ENCODE data around the gene MDN1.
A peak's percentile ranks its signal among the peaks of the same experiment; 100 is the strongest.

Gene MDN1

DNA sequence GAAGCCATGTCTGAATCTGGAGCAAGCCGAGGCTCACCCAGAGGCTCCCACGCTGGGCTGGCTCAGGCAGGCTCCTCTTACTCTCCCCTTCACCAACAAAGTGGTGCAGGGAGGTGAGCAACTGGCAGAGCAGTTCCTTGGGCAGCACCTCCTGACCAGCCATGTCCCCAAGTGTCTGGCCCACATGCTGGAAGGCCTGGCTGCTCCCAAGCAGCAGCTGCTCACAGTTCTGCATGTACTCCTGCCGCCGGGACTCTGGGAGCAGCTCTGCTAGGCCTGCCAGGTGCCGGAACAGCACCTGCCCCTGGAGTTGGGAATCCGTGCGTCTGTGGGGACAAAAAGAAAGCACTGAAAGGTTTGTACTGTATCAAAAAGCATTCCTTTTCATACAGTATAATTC lies 123.9 kb downstream of the MDN1 start:
- H3K27me3 ChIP-seq (ENCODE audit: insufficient read depth, insufficient read length) = no peaks in the 10 kb centered on the region
- DNase-seq (ENCODE audit: low read depth, low spot score) = no peak
- H3K4me1 ChIP-seq (ENCODE audit: insufficient read depth, insufficient read length) = peaks cover 3% of the 10 kb centered on the region
- H3K36me3 ChIP-seq (ENCODE audit: insufficient read depth, insufficient read length, low read length) = peaks cover 91% of the 10 kb centered on the region
- TF ChIP-seq YY1 (IDR thresholded peaks at IDR 0.05; ENCODE audit: insufficient read depth, insufficient read length) = no peak
- TF ChIP-seq SUZ12 (IDR thresholded peaks at IDR 0.05; ENCODE audit: extremely low read depth, insufficient read depth, insufficient read length) = no peak
- TF ChIP-seq ZNF274 (IDR thresholded peaks at IDR 0.05; ENCODE audit: low read depth, low read length) = no peak
- H3K4me3 ChIP-seq (ENCODE audit: insufficient read length, low read depth) = no peak overlapping the region
- no peak overlapping the region for H3K9ac ChIP-seq (ENCODE audit: insufficient read length, low read depth)
- no peaks in the 10 kb centered on the region for H3K9me3 ChIP-seq (ENCODE audit: insufficient read depth, low read length)

DNA sequence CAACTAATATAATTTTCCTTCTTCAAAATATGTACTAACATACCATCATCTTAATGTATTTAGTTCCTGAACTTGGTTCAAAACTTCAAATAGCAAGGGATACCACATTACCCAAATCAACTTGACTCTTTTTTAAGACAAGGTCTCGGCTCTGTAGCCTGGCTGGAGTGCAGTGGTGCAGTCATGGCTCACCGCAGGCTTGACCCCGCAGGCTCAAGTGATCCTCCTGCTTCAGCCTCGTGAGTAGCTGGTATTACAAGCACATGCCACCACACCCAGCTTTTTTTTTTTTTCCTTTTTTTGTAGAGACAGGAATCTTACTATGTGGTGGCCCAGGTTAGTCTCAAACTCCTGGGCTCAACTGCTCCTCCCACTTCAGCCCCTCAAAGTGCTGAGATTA lies 125.2 kb downstream of the MDN1 start:
- TF ChIP-seq ZNF274 (IDR thresholded peaks at IDR 0.05; ENCODE audit: low read depth, low read length) (no peak), YY1 (IDR thresholded peaks at IDR 0.05; ENCODE audit: insufficient read depth, insufficient read length) (no peak), SUZ12 (IDR thresholded peaks at IDR 0.05; ENCODE audit: extremely low read depth, insufficient read depth, insufficient read length) (no peak)
- Histone ChIP-seq H3K4me1 (ENCODE audit: insufficient read depth, insufficient read length) (peaks cover 3% of the 10 kb centered on the region), H3K4me3 (ENCODE audit: insufficient read length, low read depth) (no peak overlapping the region), H3K9me3 (ENCODE audit: insufficient read depth, low read length) (no peaks in the 10 kb centered on the region), H3K27me3 (ENCODE audit: insufficient read depth, insufficient read length) (no peaks in the 10 kb centered on the region), H3K9ac (ENCODE audit: insufficient read length, low read depth) (no peak overlapping the region), H3K36me3 (ENCODE audit: insufficient read depth, insufficient read length, low read length) (peaks cover 83% of the 10 kb centered on the region)
- no peak for DNase-seq (ENCODE audit: low read depth, low spot score)

DNA sequence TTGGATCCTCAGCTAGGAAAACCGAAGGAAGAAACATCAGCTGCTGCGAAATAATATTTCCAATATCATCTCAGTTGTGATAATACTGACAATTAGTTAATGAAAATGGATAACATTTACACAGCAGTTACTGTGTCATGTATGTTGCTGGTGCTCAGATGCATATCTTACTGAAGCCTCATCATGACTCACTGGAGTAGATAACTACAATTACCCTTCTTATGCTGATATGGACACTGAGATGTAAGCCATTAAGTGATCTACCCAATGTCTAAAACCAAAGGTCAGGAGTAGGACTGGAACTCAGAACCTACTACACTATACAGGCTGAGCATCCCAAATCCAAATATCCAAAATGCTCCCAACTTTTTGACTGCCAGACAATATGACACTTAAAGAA lies 126.4 kb downstream of the MDN1 start:
- TF ChIP-seq SUZ12 (IDR thresholded peaks at IDR 0.05; ENCODE audit: extremely low read depth, insufficient read depth, insufficient read length) = no peak
- TF ChIP-seq ZNF274 (IDR thresholded peaks at IDR 0.05; ENCODE audit: low read depth, low read length) = no peak
- TF ChIP-seq YY1 (IDR thresholded peaks at IDR 0.05; ENCODE audit: insufficient read depth, insufficient read length) = no peak
- no peak for DNase-seq (ENCODE audit: low read depth, low spot score)
- Histone ChIP-seq H3K27me3 (ENCODE audit: insufficient read depth, insufficient read length) (no peaks in the 10 kb centered on the region), H3K4me3 (ENCODE audit: insufficient read length, low read depth) (no peak overlapping the region), H3K4me1 (ENCODE audit: insufficient read depth, insufficient read length) (peaks cover 3% of the 10 kb centered on the region), H3K9me3 (ENCODE audit: insufficient read depth, low read length) (no peaks in the 10 kb centered on the region), H3K36me3 (ENCODE audit: insufficient read depth, insufficient read length, low read length) (peaks cover 76% of the 10 kb centered on the region), H3K9ac (ENCODE audit: insufficient read length, low read depth) (no peak overlapping the region)

DNA sequence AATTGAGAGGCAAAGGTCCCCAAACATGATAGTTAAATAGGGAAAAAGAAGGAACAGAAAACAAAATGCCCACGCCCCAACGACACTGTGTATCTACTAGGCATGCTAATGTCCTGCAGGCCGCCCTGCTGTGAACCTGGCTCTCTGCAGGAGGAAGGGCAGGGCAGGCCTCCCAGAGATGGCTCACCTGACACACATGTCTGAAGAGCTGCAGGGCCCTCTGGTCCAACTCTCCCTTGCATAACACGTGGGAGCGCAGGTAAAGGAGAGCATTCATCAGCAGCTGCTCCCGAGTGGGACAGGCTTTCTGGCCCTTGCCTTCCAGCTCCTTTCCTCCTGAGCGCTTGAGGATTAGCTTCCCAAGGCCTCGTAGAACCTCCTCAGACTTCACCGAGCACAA lies 127.3 kb downstream of the MDN1 start:
- no peaks in the 10 kb centered on the region for H3K9me3 ChIP-seq (ENCODE audit: insufficient read depth, low read length)
- peaks cover 7% of the 10 kb centered on the region for H3K4me1 ChIP-seq (ENCODE audit: insufficient read depth, insufficient read length)
- no peak overlapping the region for H3K4me3 ChIP-seq (ENCODE audit: insufficient read length, low read depth)
- no peak for DNase-seq (ENCODE audit: low read depth, low spot score)
- no peaks in the 10 kb centered on the region for H3K27me3 ChIP-seq (ENCODE audit: insufficient read depth, insufficient read length)
- no peak overlapping the region for H3K9ac ChIP-seq (ENCODE audit: insufficient read length, low read depth)
- TF ChIP-seq ZNF274 (IDR thresholded peaks at IDR 0.05; ENCODE audit: low read depth, low read length) (no peak), SUZ12 (IDR thresholded peaks at IDR 0.05; ENCODE audit: extremely low read depth, insufficient read depth, insufficient read length) (no peak), YY1 (IDR thresholded peaks at IDR 0.05; ENCODE audit: insufficient read depth, insufficient read length) (no peak)
- peaks cover 79% of the 10 kb centered on the region for H3K36me3 ChIP-seq (ENCODE audit: insufficient read depth, insufficient read length, low read length)

DNA sequence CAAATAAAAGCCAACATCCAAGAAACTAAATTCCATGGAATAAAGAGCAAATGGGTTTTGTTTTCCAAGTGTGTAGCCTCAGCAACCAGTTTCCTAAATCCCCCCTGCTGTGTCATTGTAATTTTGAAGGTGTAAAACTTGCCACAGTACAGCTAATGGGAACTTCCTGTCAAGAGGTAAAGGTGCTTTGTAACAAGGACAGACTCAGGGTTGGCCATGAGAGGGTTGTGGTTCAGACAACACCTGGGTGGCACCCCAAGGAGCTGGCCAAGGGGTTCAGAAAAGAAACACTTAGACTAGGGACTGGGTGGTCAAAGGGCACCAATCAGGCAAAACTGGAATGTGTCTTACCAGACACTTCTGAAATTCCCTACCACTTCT lies 128.7 kb downstream of the MDN1 start:
- Histone ChIP-seq H3K9ac (ENCODE audit: insufficient read length, low read depth) (no peak overlapping the region), H3K4me3 (ENCODE audit: insufficient read length, low read depth) (no peak overlapping the region), H3K27me3 (ENCODE audit: insufficient read depth, insufficient read length) (no peaks in the 10 kb centered on the region), H3K9me3 (ENCODE audit: insufficient read depth, low read length) (no peaks in the 10 kb centered on the region), H3K4me1 (ENCODE audit: insufficient read depth, insufficient read length) (peaks cover 7% of the 10 kb centered on the region), H3K36me3 (ENCODE audit: insufficient read depth, insufficient read length, low read length) (peaks cover 82% of the 10 kb centered on the region)
- peak; percentile 52 for DNase-seq (ENCODE audit: low read depth, low spot score)
- no peak for TF ChIP-seq YY1 (IDR thresholded peaks at IDR 0.05; ENCODE audit: insufficient read depth, insufficient read length)
- TF ChIP-seq ZNF274 (IDR thresholded peaks at IDR 0.05; ENCODE audit: low read depth, low read length) = no peak
- TF ChIP-seq SUZ12 (IDR thresholded peaks at IDR 0.05; ENCODE audit: extremely low read depth, insufficient read depth, insufficient read length) = no peak

DNA sequence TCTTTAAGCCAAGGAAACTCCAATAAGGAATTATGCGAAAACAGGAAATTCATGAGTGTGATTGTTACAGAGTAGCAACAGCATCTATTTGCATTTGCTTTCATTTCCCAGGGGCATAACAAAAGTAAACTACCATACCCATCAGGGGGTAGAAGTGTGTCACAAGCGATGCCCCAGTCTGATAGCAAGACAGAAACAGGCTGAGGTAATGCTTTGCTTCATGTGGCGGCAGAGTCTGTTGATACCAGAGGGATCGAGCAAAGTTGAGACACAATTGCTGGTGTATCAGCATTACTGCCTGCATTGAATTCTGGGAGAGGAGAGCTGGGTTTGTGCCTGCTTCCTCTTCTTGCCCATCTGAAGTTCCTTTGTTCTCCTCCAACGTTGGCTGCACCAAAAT lies 129.9 kb downstream of the MDN1 start:
- Histone ChIP-seq H3K4me1 (ENCODE audit: insufficient read depth, insufficient read length) (peaks cover 7% of the 10 kb centered on the region), H3K36me3 (ENCODE audit: insufficient read depth, insufficient read length, low read length) (peaks cover 82% of the 10 kb centered on the region), H3K4me3 (ENCODE audit: insufficient read length, low read depth) (no peak overlapping the region), H3K9ac (ENCODE audit: insufficient read length, low read depth) (no peak overlapping the region), H3K9me3 (ENCODE audit: insufficient read depth, low read length) (no peaks in the 10 kb centered on the region), H3K27me3 (ENCODE audit: insufficient read depth, insufficient read length) (no peaks in the 10 kb centered on the region)
- TF ChIP-seq YY1 (IDR thresholded peaks at IDR 0.05; ENCODE audit: insufficient read depth, insufficient read length) (no peak), ZNF274 (IDR thresholded peaks at IDR 0.05; ENCODE audit: low read depth, low read length) (no peak), SUZ12 (IDR thresholded peaks at IDR 0.05; ENCODE audit: extremely low read depth, insufficient read depth, insufficient read length) (no peak)
- DNase-seq (ENCODE audit: low read depth, low spot score) = peak; percentile 90

DNA sequence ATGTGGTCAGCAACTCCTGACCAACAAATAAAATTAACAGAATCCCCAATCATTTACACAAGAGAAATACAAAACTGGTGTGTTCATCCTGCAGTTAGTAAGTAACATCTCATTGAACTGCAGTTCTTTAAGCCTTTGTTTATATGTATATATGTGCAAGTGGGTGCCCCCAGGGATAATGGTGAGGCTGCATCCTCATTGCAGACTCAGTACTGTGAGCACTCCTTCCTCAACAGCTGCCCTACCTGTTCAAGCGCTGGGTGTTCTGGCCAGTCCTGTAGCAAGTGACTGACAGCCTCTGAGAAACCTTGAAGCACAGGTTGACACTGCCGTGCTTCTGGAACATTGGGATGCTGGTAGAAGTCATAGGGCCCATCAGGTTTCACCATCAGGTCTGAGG lies 131.3 kb downstream of the MDN1 start:
- TF ChIP-seq SUZ12 (IDR thresholded peaks at IDR 0.05; ENCODE audit: extremely low read depth, insufficient read depth, insufficient read length) (no peak), ZNF274 (IDR thresholded peaks at IDR 0.05; ENCODE audit: low read depth, low read length) (no peak), YY1 (IDR thresholded peaks at IDR 0.05; ENCODE audit: insufficient read depth, insufficient read length) (no peak)
- H3K4me3 ChIP-seq (ENCODE audit: insufficient read length, low read depth) = no peak overlapping the region
- H3K9ac ChIP-seq (ENCODE audit: insufficient read length, low read depth) = no peak overlapping the region

DNA sequence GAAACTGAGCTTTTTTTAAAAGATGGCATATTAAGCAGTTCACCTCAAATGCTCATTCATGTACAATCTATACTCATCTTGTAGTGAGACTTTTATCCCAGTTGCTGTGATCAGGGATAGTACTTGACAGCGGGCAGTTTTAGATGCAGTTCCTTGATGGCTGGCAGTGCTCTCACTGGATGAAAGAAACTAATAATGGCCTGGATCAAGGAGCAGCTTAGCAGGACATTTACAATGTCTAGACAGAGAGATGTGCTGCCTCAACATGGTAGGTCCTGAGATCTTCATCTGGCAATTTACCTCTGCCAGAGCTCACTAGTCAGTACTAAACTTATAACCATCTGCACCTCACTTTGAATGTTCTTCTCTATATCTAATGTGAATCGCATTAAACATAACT lies 134.3 kb downstream of the MDN1 start:
- Histone ChIP-seq H3K9me3 (ENCODE audit: insufficient read depth, low read length) (no peaks in the 10 kb centered on the region), H3K4me3 (ENCODE audit: insufficient read length, low read depth) (no peak overlapping the region), H3K9ac (ENCODE audit: insufficient read length, low read depth) (no peak overlapping the region), H3K27me3 (ENCODE audit: insufficient read depth, insufficient read length) (no peaks in the 10 kb centered on the region), H3K36me3 (ENCODE audit: insufficient read depth, insufficient read length, low read length) (peaks cover 73% of the 10 kb centered on the region), H3K4me1 (ENCODE audit: insufficient read depth, insufficient read length) (peaks cover 8% of the 10 kb centered on the region)
- DNase-seq (ENCODE audit: low read depth, low spot score) = no peak
- no peak for TF ChIP-seq YY1 (IDR thresholded peaks at IDR 0.05; ENCODE audit: insufficient read depth, insufficient read length)
- TF ChIP-seq SUZ12 (IDR thresholded peaks at IDR 0.05; ENCODE audit: extremely low read depth, insufficient read depth, insufficient read length) = no peak
- TF ChIP-seq ZNF274 (IDR thresholded peaks at IDR 0.05; ENCODE audit: low read depth, low read length) = no peak

More for the DNA sequence above, 131.3 kb downstream of the MDN1 start:
- Histone ChIP-seq H3K9me3 (ENCODE audit: insufficient read depth, low read length) (no peaks in the 10 kb centered on the region), H3K4me1 (ENCODE audit: insufficient read depth, insufficient read length) (peaks cover 7% of the 10 kb centered on the region), H3K36me3 (ENCODE audit: insufficient read depth, insufficient read length, low read length) (peaks cover 75% of the 10 kb centered on the region), H3K27me3 (ENCODE audit: insufficient read depth, insufficient read length) (no peaks in the 10 kb centered on the region)
- no peak for DNase-seq (ENCODE audit: low read depth, low spot score)
